ENCODE data around the gene DPYSL5. TPM values are rescaled to one million over a fixed set of nuclear protein-coding genes. Genes with fewer than 3 reads are reported as not detected.

The DPYSL5 gene
- total RNA-seq, 2 donors from 2014 or later: not detected

DNA sequence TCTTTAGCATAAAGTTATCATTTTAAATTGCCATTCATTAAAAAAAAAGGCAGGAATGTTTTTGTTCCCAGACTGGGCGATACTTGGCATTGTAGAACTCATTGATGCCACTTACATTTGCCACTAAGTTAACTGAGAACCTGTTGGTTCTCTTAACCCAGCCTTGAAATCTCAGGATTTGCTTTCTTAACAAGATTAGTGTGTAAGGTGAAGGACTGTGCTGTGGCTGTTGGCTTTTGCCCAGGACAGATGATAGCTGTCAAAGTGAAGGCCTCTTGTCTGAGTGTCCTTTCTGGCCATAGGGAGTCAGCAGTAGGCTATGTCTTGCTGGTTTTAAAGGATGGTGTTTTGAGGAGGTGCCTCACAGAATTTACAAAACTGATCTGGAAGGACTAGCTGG is 2.6 kb downstream of the DPYSL5 start:
- no peak for ATAC-seq
- Histone ChIP-seq H3K36me3 (replicated peaks in 1 of 2; ENCODE audit: insufficient read depth in 1 of 2, low read depth in 2 of 2) (no peaks in the 10 kb centered on the region), H3K4me3 (no peak overlapping the region), H3K27ac (no peak overlapping the region), H3K4me1 (peaks cover 35% of the 10 kb centered on the region), H3K27me3 (peaks cover 4 to 41% of the 10 kb centered on the region in 2 donors), H3K9me3 (no peaks in the 10 kb centered on the region)
- TF ChIP-seq, protein P1, sequence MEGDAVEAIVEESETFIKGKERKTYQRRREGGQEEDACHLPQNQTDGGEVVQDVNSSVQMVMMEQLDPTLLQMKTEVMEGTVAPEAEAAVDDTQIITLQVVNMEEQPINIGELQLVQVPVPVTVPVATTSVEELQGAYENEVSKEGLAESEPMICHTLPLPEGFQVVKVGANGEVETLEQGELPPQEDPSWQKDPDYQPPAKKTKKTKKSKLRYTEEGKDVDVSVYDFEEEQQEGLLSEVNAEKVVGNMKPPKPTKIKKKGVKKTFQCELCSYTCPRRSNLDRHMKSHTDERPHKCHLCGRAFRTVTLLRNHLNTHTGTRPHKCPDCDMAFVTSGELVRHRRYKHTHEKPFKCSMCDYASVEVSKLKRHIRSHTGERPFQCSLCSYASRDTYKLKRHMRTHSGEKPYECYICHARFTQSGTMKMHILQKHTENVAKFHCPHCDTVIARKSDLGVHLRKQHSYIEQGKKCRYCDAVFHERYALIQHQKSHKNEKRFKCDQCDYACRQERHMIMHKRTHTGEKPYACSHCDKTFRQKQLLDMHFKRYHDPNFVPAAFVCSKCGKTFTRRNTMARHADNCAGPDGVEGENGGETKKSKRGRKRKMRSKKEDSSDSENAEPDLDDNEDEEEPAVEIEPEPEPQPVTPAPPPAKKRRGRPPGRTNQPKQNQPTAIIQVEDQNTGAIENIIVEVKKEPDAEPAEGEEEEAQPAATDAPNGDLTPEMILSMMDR (IDR thresholded peaks at IDR 0.05): no peak
- no peak for TF ChIP-seq POLR2A (IDR thresholded peaks at IDR 0.05)
- no peak for DNase-seq
- WGBS, 2 donors: 65 to 85% methylated on average over 1 of the region's 1 CpG
- intact Hi-C loops (cut with DNase I): no loop called here

DNA sequence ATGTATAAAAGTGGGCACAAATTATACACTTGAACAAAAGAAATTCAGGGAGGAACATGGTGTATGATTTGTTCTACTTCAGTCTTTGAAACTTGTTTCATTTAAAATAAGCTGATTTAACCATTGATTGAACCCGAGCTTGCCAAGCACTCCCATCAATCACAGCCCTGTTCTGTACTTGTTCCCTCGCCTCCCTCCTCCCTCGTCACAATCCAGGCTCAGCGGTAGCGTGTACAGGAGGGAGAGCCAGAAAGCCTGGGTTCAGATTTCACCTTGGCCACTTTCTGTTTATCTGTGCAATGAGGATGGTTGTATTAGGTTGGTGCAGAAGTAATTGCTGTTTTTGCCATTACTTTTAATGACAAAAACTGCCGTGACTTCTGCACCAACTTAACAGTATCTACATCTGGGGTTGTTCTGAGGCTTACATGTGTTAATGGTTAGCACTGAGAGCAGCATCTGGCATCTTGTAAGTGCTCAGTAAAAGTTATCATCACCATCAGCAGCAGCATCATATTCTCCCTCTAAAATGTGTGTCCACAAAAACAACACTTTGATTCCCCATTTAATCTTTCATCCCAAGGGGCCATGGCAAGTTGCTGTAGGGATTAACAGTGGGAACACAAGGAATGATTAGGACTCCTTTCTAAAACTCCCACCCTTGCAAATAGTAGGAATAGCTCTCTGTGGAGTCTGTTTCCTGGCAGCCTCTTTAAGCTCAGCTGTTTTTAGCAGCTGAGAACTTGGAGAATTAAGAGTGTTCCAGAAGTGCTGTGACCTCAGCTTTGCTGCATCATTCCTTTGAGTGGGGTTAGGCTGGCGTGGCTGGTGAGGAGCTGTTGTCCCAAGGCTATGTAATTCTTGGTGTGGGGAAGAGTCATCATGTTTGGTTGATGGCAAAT is 4.7 kb downstream of the DPYSL5 start:
- DNase-seq: no peak
- Histone ChIP-seq H3K27ac (no peak overlapping the region), H3K9me3 (no peaks in the 10 kb centered on the region), H3K27me3 (peaks cover 3 to 25% of the 10 kb centered on the region in 2 donors), H3K36me3 (replicated peaks in 1 of 2; ENCODE audit: insufficient read depth in 1 of 2, low read depth in 2 of 2) (no peaks in the 10 kb centered on the region), H3K4me1 (peaks cover 25% of the 10 kb centered on the region), H3K4me3 (no peak overlapping the region)
- no peak for ATAC-seq
- TF ChIP-seq, protein P1 (IDR thresholded peaks at IDR 0.05): no peak
- TF ChIP-seq POLR2A (IDR thresholded peaks at IDR 0.05): no peak
- intact Hi-C loops (cut with DNase I): no loop called here
- 42 to 44% methylated on average over 7 of the region's 7 CpGs for WGBS, 2 donors

DNA sequence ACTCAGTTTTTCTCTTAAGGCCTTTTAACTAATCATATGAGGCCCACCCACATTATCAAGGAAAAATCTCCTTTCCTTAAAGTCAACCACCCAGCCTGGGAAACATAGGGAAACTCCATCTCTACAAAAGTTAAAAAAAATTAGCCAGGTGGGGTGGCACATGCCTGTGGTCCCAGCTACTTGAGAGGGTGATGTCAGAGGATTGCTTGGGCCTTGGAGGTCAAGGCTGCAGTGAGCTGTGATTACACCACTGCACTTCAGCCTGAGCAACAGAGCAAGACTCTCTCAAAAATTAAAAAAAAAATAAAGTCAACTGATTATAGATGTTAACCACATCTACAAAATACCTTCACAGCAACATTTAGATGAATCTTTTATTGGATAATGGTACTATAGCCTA is 5.8 kb downstream of the DPYSL5 start:
- TF ChIP-seq POLR2A (IDR thresholded peaks at IDR 0.05): no peak
- TF ChIP-seq, protein P1 (IDR thresholded peaks at IDR 0.05): no peak

DNA sequence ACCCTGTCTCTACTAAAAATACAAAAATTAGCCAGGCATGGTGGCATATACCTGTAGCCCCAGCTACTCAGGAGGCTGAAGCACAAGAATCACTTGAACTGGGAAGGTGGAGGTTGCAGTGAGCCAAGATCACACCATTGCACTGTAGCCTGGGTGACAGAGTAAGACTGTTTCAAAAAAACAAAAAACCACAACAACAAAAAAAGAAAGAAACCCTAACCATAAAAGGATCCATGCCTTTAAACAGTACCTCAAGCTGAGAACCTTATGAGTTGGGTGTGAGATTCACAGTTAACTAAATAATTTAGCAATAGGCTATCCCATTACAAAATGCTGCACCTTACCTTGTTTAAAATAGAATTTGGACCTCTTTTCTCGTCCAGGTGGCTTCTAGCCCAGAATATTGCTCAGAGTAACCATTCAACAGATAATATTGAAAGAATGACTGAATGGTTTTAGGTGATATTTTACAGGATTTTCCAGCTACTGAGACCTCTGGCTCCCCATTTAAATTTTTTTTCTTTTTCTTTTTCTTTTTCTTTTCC is 6.4 kb downstream of the DPYSL5 start:
- intact Hi-C loops (cut with DNase I): no loop called here
- H3K36me3 ChIP-seq (replicated peaks in 1 of 2; ENCODE audit: insufficient read depth in 1 of 2, low read depth in 2 of 2): no peaks in the 10 kb centered on the region
- H3K9me3 ChIP-seq: no peaks in the 10 kb centered on the region
- WGBS, 2 donors: 52 to 54% methylated on average over 1 of the region's 1 CpG
- H3K4me3 ChIP-seq: no peak overlapping the region
- DNase-seq (no peak), ATAC-seq (no peak)
- no peak overlapping the region for H3K27ac ChIP-seq
- TF ChIP-seq, protein P1 (IDR thresholded peaks at IDR 0.05): no peak
- TF ChIP-seq POLR2A (IDR thresholded peaks at IDR 0.05): no peak
- H3K27me3 ChIP-seq: peaks cover 0 to 8% of the 10 kb centered on the region in 2 donors
- peaks cover 8% of the 10 kb centered on the region for H3K4me1 ChIP-seq

More for the DNA sequence above, 5.8 kb downstream of the DPYSL5 start:
- H3K4me3 ChIP-seq: no peak overlapping the region
- ATAC-seq (no peak), DNase-seq (no peak)
- intact Hi-C loops (cut with DNase I): no loop called here
- H3K27me3 ChIP-seq: peaks cover 0 to 14% of the 10 kb centered on the region in 2 donors
- H3K36me3 ChIP-seq (replicated peaks in 1 of 2; ENCODE audit: insufficient read depth in 1 of 2, low read depth in 2 of 2): no peaks in the 10 kb centered on the region
- H3K27ac ChIP-seq: no peak overlapping the region
- H3K9me3 ChIP-seq: no peaks in the 10 kb centered on the region
- H3K4me1 ChIP-seq: peaks cover 14% of the 10 kb centered on the region

Measured in body of pancreas (tissue), 4 donors.